ENCODE measurements around the gene MGARP.
"Not testable (repeated sequence)": the region's sequence is repeated elsewhere in the genome, so short reads cannot be mapped to it uniquely, and the experiment has no call there.

DNA sequence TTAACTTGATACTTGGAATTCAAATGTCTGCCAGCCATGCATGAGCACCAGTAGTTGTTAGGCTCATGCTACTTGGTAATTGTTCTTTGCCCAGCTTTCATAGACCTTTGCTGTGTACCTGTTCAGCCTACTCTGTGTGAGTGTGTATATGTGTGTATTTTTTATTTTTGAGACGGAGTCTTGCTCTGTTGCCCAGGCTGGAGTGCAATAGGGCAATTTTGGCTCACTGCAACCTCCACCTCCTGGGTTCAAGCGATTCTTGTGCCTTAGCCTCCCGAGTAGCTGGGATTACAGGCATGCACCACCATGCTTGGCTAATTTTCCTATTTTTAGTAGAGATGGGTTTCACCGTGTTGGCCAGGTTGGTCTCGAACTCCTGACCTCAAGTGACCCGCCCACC is 42.5 kb upstream of the MGARP start:
- TF ChIP-seq, protein P1, sequence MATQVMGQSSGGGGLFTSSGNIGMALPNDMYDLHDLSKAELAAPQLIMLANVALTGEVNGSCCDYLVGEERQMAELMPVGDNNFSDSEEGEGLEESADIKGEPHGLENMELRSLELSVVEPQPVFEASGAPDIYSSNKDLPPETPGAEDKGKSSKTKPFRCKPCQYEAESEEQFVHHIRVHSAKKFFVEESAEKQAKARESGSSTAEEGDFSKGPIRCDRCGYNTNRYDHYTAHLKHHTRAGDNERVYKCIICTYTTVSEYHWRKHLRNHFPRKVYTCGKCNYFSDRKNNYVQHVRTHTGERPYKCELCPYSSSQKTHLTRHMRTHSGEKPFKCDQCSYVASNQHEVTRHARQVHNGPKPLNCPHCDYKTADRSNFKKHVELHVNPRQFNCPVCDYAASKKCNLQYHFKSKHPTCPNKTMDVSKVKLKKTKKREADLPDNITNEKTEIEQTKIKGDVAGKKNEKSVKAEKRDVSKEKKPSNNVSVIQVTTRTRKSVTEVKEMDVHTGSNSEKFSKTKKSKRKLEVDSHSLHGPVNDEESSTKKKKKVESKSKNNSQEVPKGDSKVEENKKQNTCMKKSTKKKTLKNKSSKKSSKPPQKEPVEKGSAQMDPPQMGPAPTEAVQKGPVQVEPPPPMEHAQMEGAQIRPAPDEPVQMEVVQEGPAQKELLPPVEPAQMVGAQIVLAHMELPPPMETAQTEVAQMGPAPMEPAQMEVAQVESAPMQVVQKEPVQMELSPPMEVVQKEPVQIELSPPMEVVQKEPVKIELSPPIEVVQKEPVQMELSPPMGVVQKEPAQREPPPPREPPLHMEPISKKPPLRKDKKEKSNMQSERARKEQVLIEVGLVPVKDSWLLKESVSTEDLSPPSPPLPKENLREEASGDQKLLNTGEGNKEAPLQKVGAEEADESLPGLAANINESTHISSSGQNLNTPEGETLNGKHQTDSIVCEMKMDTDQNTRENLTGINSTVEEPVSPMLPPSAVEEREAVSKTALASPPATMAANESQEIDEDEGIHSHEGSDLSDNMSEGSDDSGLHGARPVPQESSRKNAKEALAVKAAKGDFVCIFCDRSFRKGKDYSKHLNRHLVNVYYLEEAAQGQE (IDR thresholded peaks at IDR 0.05; ENCODE audit: low read depth, low read length): not testable (repeated sequence)
- TF ChIP-seq, protein P2, sequence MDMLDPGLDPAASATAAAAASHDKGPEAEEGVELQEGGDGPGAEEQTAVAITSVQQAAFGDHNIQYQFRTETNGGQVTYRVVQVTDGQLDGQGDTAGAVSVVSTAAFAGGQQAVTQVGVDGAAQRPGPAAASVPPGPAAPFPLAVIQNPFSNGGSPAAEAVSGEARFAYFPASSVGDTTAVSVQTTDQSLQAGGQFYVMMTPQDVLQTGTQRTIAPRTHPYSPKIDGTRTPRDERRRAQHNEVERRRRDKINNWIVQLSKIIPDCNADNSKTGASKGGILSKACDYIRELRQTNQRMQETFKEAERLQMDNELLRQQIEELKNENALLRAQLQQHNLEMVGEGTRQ (IDR thresholded peaks at IDR 0.05; ENCODE audit: borderline replicate concordance, low read depth, low read length): not testable (repeated sequence)
- TF ChIP-seq, protein P3, sequence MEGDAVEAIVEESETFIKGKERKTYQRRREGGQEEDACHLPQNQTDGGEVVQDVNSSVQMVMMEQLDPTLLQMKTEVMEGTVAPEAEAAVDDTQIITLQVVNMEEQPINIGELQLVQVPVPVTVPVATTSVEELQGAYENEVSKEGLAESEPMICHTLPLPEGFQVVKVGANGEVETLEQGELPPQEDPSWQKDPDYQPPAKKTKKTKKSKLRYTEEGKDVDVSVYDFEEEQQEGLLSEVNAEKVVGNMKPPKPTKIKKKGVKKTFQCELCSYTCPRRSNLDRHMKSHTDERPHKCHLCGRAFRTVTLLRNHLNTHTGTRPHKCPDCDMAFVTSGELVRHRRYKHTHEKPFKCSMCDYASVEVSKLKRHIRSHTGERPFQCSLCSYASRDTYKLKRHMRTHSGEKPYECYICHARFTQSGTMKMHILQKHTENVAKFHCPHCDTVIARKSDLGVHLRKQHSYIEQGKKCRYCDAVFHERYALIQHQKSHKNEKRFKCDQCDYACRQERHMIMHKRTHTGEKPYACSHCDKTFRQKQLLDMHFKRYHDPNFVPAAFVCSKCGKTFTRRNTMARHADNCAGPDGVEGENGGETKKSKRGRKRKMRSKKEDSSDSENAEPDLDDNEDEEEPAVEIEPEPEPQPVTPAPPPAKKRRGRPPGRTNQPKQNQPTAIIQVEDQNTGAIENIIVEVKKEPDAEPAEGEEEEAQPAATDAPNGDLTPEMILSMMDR (IDR thresholded peaks at IDR 0.05): not testable (repeated sequence)
- TF ChIP-seq FOXM1 (IDR thresholded peaks at IDR 0.05; ENCODE audit: low read depth); MXI1 (IDR thresholded peaks at IDR 0.05; ENCODE audit: low read depth, low read length); EZH2phosphoT487 (IDR thresholded peaks at IDR 0.05; ENCODE audit: borderline replicate concordance, low read depth); SMC3 (IDR thresholded peaks at IDR 0.05; ENCODE audit: low read depth, low read length); RAD21 (IDR thresholded peaks at IDR 0.05; ENCODE audit: low read length); NRF1 (IDR thresholded peaks at IDR 0.05; ENCODE audit: low read depth, low read length): not testable (repeated sequence)
